Fibroblast of mammary gland (primary cell): ENCODE measurements around the gene PHTF2.

Source experiments
- DNase-seq: peaks from one replicate; pipeline ENCODE4 v3.0.0-alpha.2; 2010; ENCODE audit warnings: low read depth
- H3K4me3 ChIP-seq: 2 replicates; pipeline ENCODE4 v1.5.1; 2011; ENCODE audit warnings: low read depth, mild to moderate bottlenecking, low read length, moderate library complexity; ENCODE audit not compliant: control insufficient read depth
- TF ChIP-seq, protein P1 (sequence below): conservative IDR thresholded peaks from 2 replicates; pipeline ENCODE4 v1.5.1; 2011; ENCODE audit warnings: low read depth, low read length, inconsistent platforms; ENCODE audit not compliant: control insufficient read depth, insufficient read depth

PHTF2 gene

DNA sequence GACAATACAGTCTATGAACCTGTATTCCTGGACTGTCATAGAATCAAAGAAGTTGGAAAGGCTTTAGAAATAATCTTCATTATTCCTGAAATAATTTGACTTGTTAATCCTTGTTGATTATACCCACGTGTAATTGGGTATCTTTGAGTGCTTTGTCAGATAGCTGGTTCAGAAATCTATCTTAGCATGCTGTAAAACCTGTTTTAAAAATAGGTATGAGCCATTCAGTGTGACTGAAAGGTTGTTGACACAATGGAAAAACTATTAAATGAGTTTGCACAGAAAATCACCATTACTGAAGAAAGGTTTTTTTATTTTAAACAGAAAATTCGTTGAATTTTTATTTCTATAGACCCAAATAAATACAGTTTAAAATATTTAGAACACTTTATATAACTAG is 38.7 kb downstream of the PHTF2 start:
- DNase-seq = no peak
- TF ChIP-seq, protein P1, sequence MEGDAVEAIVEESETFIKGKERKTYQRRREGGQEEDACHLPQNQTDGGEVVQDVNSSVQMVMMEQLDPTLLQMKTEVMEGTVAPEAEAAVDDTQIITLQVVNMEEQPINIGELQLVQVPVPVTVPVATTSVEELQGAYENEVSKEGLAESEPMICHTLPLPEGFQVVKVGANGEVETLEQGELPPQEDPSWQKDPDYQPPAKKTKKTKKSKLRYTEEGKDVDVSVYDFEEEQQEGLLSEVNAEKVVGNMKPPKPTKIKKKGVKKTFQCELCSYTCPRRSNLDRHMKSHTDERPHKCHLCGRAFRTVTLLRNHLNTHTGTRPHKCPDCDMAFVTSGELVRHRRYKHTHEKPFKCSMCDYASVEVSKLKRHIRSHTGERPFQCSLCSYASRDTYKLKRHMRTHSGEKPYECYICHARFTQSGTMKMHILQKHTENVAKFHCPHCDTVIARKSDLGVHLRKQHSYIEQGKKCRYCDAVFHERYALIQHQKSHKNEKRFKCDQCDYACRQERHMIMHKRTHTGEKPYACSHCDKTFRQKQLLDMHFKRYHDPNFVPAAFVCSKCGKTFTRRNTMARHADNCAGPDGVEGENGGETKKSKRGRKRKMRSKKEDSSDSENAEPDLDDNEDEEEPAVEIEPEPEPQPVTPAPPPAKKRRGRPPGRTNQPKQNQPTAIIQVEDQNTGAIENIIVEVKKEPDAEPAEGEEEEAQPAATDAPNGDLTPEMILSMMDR = no peak
- no peak overlapping the region for H3K4me3 ChIP-seq

DNA sequence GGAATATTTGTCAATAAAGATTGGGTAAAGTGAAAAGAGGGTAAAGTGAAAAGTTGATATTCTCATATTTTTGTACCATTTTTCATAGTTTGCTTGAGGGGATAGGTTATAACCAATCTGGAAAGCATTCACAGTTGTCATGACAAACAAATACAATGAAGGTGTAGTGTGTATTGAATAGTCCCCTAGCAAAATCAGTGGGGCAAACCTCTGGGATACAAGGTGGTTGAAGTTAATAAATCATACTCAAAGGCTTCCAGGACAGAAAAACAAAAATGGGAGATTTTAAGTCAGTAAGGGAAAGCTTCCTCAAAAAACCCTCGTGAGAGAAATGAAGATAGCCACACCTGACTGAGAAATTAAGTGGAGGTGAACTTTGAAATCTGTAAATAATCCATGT is 39.4 kb downstream of the PHTF2 start:
- TF ChIP-seq, protein P1 = no peak
- DNase-seq = no peak
- H3K4me3 ChIP-seq = no peak overlapping the region

DNA sequence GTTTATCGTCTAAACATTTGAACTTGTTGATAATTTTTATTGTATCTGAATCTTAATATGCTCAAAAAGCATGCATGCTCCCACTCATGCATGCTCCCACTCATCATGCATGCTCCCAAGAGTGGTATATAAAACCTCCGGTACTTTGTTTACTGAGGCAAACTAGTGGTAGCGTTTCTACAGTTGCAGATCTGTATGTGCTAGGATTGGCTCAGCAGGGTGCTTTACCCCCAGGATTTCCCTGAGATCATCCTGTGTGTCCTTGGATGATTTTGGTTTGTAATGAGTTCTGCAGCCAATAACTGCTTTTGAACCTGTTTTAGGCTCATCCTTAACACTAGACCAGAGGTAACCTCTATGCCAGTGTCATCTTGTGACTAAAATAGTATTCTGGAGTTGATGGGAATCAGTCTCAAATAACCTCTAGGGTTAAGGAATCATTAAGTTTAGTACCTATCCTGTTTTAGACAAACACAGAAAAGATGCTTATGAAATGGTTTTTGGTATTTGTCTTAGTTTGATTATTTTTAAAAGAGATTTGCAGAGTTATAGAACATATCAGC is 40.4 kb downstream of the PHTF2 start:
- no peak for DNase-seq
- TF ChIP-seq, protein P1 = no peak
- H3K4me3 ChIP-seq = no peak overlapping the region

DNA sequence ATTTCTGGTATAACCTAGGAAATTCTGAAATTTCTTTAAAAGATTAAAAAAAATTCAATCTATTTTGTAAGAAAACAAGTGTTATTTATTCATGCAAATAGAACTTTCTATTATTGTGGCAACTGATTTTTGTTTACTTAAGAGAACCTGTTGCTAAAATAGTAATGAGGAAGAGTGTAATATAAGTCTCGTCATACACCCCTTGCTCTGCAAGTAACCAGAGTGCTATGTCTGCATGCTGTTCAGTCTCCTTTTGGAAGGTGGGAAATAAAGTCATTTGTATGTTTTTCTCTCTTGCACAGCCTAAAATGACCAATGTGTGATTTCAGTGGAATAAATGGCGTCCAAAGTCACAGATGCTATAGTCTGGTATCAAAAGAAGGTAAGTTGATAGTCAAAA is 41.3 kb downstream of the PHTF2 start:
- TF ChIP-seq, protein P1 = no peak
- no peak for DNase-seq
- H3K4me3 ChIP-seq = no peak overlapping the region

DNA sequence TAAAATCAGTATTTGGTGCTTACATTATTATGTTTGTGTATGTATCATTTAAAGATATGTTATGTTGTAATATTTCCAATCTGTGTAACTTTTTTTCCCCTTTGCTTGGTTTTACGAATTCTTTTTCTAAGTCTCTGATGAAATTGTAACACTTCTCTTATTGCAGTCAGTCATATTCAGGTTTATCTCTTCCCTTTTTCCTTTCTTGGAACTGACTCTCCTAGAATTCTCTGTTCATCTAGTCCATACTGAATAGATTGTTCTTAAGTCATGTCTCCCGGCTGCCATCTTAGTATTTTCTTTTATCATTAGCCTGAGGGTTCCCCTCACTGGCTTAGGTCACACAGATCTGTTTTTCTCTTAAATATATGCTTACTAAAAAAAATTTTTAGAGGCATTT is 44.6 kb downstream of the PHTF2 start:
- DNase-seq = no peak
- TF ChIP-seq, protein P1 = no peak
- H3K4me3 ChIP-seq = no peak overlapping the region

DNA sequence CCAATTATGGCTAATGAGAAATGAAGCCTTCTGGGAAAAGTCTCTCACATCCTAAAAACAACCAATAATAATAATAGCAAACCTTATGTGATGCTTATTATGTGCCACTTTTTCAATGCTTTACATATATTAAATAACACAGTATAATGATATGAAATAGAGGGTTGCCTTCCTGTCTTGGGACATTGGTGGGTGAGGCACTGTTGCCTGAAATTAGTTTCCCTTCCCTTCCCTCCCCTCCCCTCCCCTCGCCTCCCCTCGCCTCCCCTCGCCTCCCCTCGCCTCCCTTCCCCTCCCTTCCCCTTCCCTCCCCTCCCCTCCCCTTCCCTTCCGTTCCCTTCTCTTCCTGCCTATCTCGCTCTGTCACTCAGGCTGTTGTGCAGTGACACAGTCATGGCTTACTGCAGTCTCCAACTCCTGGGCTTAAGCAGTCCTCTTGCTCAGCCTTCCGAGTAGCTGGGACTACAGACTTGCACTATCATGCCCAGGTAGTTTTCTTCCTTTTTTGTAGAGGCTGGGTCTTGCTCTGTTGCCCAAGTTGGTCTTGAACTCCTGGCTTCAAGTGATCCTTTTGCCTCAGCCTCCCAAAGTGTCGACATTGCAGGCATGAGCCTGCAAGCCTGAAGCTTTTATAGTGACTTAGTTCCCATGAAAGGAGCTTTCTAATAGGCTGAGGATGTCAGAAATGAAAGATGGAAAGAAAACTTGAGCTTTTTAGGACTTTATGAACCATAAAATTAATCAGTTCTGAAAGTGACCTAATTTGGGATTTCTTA is 47.9 kb downstream of the PHTF2 start:
- no peak for DNase-seq
- H3K4me3 ChIP-seq = no peak overlapping the region
- TF ChIP-seq, protein P1 = no peak
